Astrocyte of the spinal cord (primary cell): ENCODE results near the gene NUDT8.

ENCODE experiments used
- DNase-seq: peaks from one replicate; pipeline ENCODE4 v3.0.0; 2011; ENCODE audit warnings: low read depth, low spot score
- H3K4me3 ChIP-seq: 2 replicates; pipeline ENCODE4 v1.5.1; 2011; ENCODE audit warnings: low read depth, mild to moderate bottlenecking, low read length, moderate library complexity
- CTCF ChIP-seq: IDR thresholded peaks from 2 replicates; pipeline ENCODE4 v1.5.1; 2012; ENCODE audit warnings: low read depth, mild to moderate bottlenecking, low read length, inconsistent platforms
- in situ Hi-C: cut with HindIII; loops from 2 replicates; pipeline ENCODE4 v1.10.0; 2017; ENCODE audit warnings: low sequenced_read_pairs

The NUDT8 gene

DNA sequence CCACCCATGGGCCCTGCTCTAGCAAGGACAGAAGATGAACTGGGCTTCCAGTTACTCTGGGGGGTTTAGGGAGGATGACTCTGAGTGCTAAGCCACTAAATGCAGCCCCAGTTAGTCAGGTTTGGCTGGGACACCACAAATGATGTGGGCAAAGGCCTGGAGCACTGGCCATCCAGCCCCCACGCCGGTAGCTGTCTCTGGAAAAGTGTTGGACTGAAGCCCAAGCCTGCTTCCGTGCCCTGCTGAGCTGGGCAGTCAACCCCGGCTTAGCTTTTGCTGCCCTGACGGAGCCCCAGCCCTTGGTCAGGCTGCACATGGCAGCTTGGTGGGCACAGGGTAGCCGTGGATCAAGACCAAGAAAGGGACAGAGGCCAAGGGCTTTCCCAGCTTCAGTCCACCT, 51.8 kb downstream of the NUDT8 start:
- in situ Hi-C loops, result no loop called here
- DNase-seq, result no peak
- no peak for TF ChIP-seq CTCF
- H3K4me3 ChIP-seq, result no peak overlapping the region
